Spleen (tissue), 13 donors: Measurements from ENCODE around the gene PILRB. TPM values are rescaled to one million over a fixed set of nuclear protein-coding genes. Genes with fewer than 3 reads are reported as not detected.
"Not testable (repeated sequence)": the region's sequence is repeated elsewhere in the genome, so short reads cannot be mapped to it uniquely, and the experiment has no call there.

Experiments
- DNase-seq: peaks from one replicate; pipeline ENCODE4 v3.0.0-alpha.2; 2020
- H3K27ac ChIP-seq, 8 donors: fragments of 200-600 bp; sonication (generic) in 7 of 8; 1 replicate in 4 of 8; 2 replicates in 4 of 8; pipeline versions ENCODE4 v1.5.0 to v1.8.0; 2016 to 2021; ENCODE audit warnings: inconsistent platforms in 4 of 8, mild to moderate bottlenecking in 4 of 8, moderate library complexity in 1 of 8
- H3K27me3 ChIP-seq, 7 donors: fragments of 200-600 bp; sonication (generic) in 6 of 7; replicated peaks in 1 of 7; 1 replicate in 4 of 7; 2 replicates in 3 of 7; pipeline versions ENCODE4 v1.5.0 to v1.8.0; 2016 to 2021; ENCODE audit warnings: inconsistent platforms in 3 of 7, mild to moderate bottlenecking in 1 of 7
- H3K36me3 ChIP-seq, 6 donors: fragments of 200-600 bp; sonication (generic) in 5 of 6; 1 replicate in 4 of 6; 2 replicates in 2 of 6; pipeline versions ENCODE4 v1.5.0 to v1.8.0; 2016 to 2021; ENCODE audit warnings: inconsistent platforms in 2 of 6
- H3K4me1 ChIP-seq, 6 donors: fragments of 200-600 bp; sonication (generic) in 5 of 6; 1 replicate in 3 of 6; 2 replicates in 3 of 6; pipeline versions ENCODE4 v1.5.0 to v1.8.0; 2016 to 2021; ENCODE audit warnings: inconsistent platforms in 3 of 6
- H3K4me3 ChIP-seq, 8 donors: fragments of 200-600 bp; sonication (generic) in 7 of 8; 1 replicate in 4 of 8; 2 replicates in 4 of 8; pipeline versions ENCODE4 v1.5.0 to v1.8.0; 2016 to 2021; ENCODE audit warnings: inconsistent platforms in 4 of 8, mild to moderate bottlenecking in 4 of 8, moderate library complexity in 2 of 8
- H3K9me3 ChIP-seq, 8 donors: fragments of 200-600 bp; sonication (generic) in 7 of 8; 1 replicate in 4 of 8; 2 replicates in 4 of 8; pipeline versions ENCODE4 v1.5.0 to v1.8.0; 2016 to 2021; ENCODE audit warnings: inconsistent platforms in 4 of 8
- CTCF ChIP-seq, 11 experiments: fragments of 200-600 bp in 7 of 11; fragments of 450-650 bp in 4 of 11; sonication (generic) in 4 of 11; IDR thresholded peaks in 8 of 11; conservative IDR thresholded peaks in 3 of 11; 1 replicate in 7 of 11; 2 replicates in 4 of 11; pipeline versions ENCODE4 v1.4.0 to v1.8.0; 2016 to 2021; ENCODE audit warnings: antibody characterized with exemption in 11 of 11, inconsistent platforms in 4 of 11, mild to moderate bottlenecking in 1 of 11
- POLR2A ChIP-seq, 3 donors: fragments of 450-650 bp; IDR thresholded peaks; one replicate each; pipeline ENCODE4 v1.5.1; 2017; ENCODE audit warnings: antibody characterized with exemption in 3 of 3, mild to moderate bottlenecking in 1 of 3
- POLR2AphosphoS5 ChIP-seq, 3 donors: sonication (generic); formaldehyde crosslinking; IDR thresholded peaks; one replicate each; pipeline ENCODE4 v1.5.1; 2017; ENCODE audit warnings: antibody characterized with exemption in 3 of 3
- WGBS, 5 donors: extraction: QIAGEN DNeasy Blood & Tissue Kit in 3 of 5; methylation state at CpG; one replicate each; pipeline versions ENCODE4 v1.1.5 to v1.1.7; 2013 to 2018; 5-methylcytosine and 5-hydroxymethylcytosine counted together
- intact Hi-C: fragments of 100-400 bp; cut with DNase I; formaldehyde crosslinking; loops from one replicate; pipeline ENCODE4 v1.15.0; 2023; ENCODE audit warnings: low total_unique reads
- long read RNA-seq, 2 donors: transcript quantifications; one replicate each; lab custom pipeline, GENCODE V29; 2026
- polyA plus RNA-seq, 3 donors: library from polyadenylated mRNA; stranded (reverse); fragments of 200-250 nt; gene quantifications; one replicate each; pipeline ENCODE4 v1.2.1, GENCODE V29; 2013
- total RNA-seq, 7 donors: library from RNA; depleted of rRNA in 3 of 7; stranded (reverse); fragments of >200 nt in 3 of 7; fragmentation: NEBNext Ultra II Directional in 4 of 7; extraction: Animal tissue kit (Norgen Biotek cat#: 25700) in 4 of 7; gene quantifications; one replicate each; pipeline versions ENCODE4 v1.1.0 to v1.2.1, GENCODE V29; 2016 to 2021
- donor health status: healthy with polysubstance abuse.
- donor health status: DM: no; HTN: no; CAD: no; lungs with moderate emphysema.
- donor health status: DM: no; HTN: no; CAD: no.
- donor health status: Bipolar disorder and iron deficiency.
- donor health status: healthy.
- donor health status: DM: no; HTN: no; CAD: no.
- donor health status: DM: yes; HTN: yes; CAD: no.

PILRB gene
- 100 to 1,000 TPM in 2 of 7 donors, 10 to 100 TPM in 5; 66.2 to 114 (median 70.5) TPM for total RNA-seq
- polyA plus RNA-seq: 10 to 100 TPM; 56.8 to 97.5 (median 95.0) TPM
- long read RNA-seq, donor 1, partial matches to known transcripts: 0 of 1 reads
- long read RNA-seq, donor 1, other reads (novel, unspliced or antisense): 0 of 1 reads
- long read RNA-seq, donor 2, partial matches to known transcripts: 0 of 1 reads
- long read RNA-seq, donor 2, other reads (novel, unspliced or antisense): 0 of 1 reads

GRCh38 chr7:100358027-100358856 lies at the start of gene PILRB:
PILRB (plus strand) TSS chr7:100358117; CDS start chr7:100358303, 186 bp downstream.
- Histone ChIP-seq H3K27me3 (no peaks in the 10 kb centered on the region), H3K36me3 (peaks cover 3 to 100% (median 95%) of the 10 kb centered on the region in 6 donors), H3K9me3 (no peaks in the 10 kb centered on the region), H3K27ac (peak within 1 kb of the TSS in 7 of 8 donors; percentile 25 to 89 (median 71)), H3K4me3 (peak within 1 kb of the TSS in 2 of 8 donors; percentile 6 to 48), H3K4me1 (peaks cover 0 to 67% (median 23%) of the 10 kb centered on the region in 6 donors)
- 76 to 83% (median 78%) methylated on average over 10 to 11 of the region's 11 CpGs for WGBS, 5 donors
- DNase-seq: peak; percentile 78
- intact Hi-C loops: loop anchor here (10.0 kb wide), 1 partner anchor 47 kb away; no protein-coding TSS in a partner anchor
- no peak for TF ChIP-seq POLR2A (IDR thresholded peaks at IDR 0.05)
- peak in 1 of 3 donors; percentile 44 for TF ChIP-seq POLR2AphosphoS5 (IDR thresholded peaks at IDR 0.05)
- TF ChIP-seq CTCF (IDR thresholded peaks at IDR 0.05 in 8 of 11, conservative IDR thresholded peaks at IDR 0.05 in 3 of 11): peak in 3 of 11 experiments; percentile 19 to 27 (median 26)

- H3K4me3 ChIP-seq, H3K27me3 ChIP-seq, H3K9me3 ChIP-seq, intact Hi-C loops: not testable (repeated sequence)
- peaks cover 0 to 24% (median 2%) of the 10 kb centered on the region in 6 donors for H3K36me3 ChIP-seq
- peak; percentile 11 for DNase-seq
- peaks cover 0 to 10% (median 7%) of the 10 kb centered on the region in 6 donors for H3K4me1 ChIP-seq
- 45 to 71% (median 56%) methylated on average over 3 to 4 of the region's 5 CpGs for WGBS, 5 donors
- peak overlapping the region in 4 of 8 donors; percentile 15 to 55 (median 52) for H3K27ac ChIP-seq
These were observed 39.6 kb upstream of the PILRB start for GRCh38 chr7:100318329-100318728.

- WGBS, 5 donors: 95 to 98% (median 96%) methylated on average over 1 of the region's 1 CpG
- H3K4me3 ChIP-seq, DNase-seq, H3K27ac ChIP-seq, H3K9me3 ChIP-seq, intact Hi-C loops, H3K27me3 ChIP-seq: not testable (repeated sequence)
- peaks cover 0 to 56% (median 13%) of the 10 kb centered on the region in 6 donors for H3K36me3 ChIP-seq
- H3K4me1 ChIP-seq: peaks cover 0 to 10% (median 7%) of the 10 kb centered on the region in 6 donors
These were observed 36.3 kb upstream of the PILRB start for GRCh38 chr7:100321648-100322047.

GRCh38 chr7:100324194-100324593 lies 33.7 kb upstream of the PILRB start:
- H3K27ac ChIP-seq, DNase-seq, H3K27me3 ChIP-seq, H3K9me3 ChIP-seq, intact Hi-C loops, H3K4me1 ChIP-seq, H3K4me3 ChIP-seq: not testable (repeated sequence)
- 78 to 93% (median 88%) methylated on average over 8 to 13 of the region's 13 CpGs for WGBS, 5 donors
- H3K36me3 ChIP-seq: peaks cover 0 to 77% (median 23%) of the 10 kb centered on the region in 6 donors

- H3K36me3 ChIP-seq: peaks cover 0 to 74% (median 25%) of the 10 kb centered on the region in 6 donors
- H3K4me3 ChIP-seq, H3K27ac ChIP-seq, H3K27me3 ChIP-seq, H3K4me1 ChIP-seq, intact Hi-C loops, DNase-seq, H3K9me3 ChIP-seq: not testable (repeated sequence)
- WGBS, 5 donors: 69 to 80% (median 73%) methylated on average over 9 of the region's 9 CpGs
These were observed 32.2 kb upstream of the PILRB start for GRCh38 chr7:100325671-100326070.

- peaks cover 0 to 79% (median 25%) of the 10 kb centered on the region in 6 donors for H3K36me3 ChIP-seq
- H3K4me3 ChIP-seq, intact Hi-C loops, H3K27me3 ChIP-seq, H3K9me3 ChIP-seq, DNase-seq, H3K27ac ChIP-seq, H3K4me1 ChIP-seq: not testable (repeated sequence)
- WGBS, 5 donors: 92 to 100% (median 94%) methylated on average over 5 to 10 of the region's 11 CpGs
These were observed 31.0 kb upstream of the PILRB start for GRCh38 chr7:100326914-100327313.
